ENCODE results near the gene PTPRK. TPM values are rescaled to one million over a fixed set of nuclear protein-coding genes. Genes with fewer than 3 reads are reported as not detected.

Gene PTPRK
- total and polyA plus RNA-seq, 2 of the 8 experiments (the other 6 are each of a cell fraction or from before 2014, with no cell fraction given): 11.4 to 47.3 TPM

DNA sequence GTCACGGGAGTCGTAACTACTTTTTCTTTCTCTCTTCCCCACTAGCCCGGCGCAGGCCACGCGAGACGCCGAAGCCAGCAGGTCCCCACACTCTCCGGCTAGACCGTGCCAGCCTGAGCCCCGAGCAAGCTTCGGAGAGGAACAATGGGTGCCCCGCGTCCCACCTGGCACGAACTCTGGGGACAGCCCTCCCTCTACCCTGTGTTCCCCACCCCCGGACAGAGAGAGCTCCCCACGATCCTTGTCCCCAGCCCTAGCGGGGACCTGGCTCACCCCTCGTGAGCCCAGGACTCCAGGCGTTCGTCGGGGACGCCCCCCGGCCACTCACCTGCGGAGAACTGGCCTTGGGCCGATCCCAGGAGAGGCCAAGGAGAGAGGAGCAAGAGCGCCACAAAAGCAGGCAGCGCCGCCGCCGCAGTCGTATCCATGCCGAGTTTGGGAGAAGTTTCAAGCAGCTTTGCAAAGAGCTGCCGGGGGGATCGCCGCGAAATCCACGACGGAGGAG is 416 bp downstream of the PTPRK start (continued):
- TF ChIP-seq, protein P1, sequence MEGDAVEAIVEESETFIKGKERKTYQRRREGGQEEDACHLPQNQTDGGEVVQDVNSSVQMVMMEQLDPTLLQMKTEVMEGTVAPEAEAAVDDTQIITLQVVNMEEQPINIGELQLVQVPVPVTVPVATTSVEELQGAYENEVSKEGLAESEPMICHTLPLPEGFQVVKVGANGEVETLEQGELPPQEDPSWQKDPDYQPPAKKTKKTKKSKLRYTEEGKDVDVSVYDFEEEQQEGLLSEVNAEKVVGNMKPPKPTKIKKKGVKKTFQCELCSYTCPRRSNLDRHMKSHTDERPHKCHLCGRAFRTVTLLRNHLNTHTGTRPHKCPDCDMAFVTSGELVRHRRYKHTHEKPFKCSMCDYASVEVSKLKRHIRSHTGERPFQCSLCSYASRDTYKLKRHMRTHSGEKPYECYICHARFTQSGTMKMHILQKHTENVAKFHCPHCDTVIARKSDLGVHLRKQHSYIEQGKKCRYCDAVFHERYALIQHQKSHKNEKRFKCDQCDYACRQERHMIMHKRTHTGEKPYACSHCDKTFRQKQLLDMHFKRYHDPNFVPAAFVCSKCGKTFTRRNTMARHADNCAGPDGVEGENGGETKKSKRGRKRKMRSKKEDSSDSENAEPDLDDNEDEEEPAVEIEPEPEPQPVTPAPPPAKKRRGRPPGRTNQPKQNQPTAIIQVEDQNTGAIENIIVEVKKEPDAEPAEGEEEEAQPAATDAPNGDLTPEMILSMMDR (IDR thresholded peaks at IDR 0.05; ENCODE audit: control extremely low read depth in 1 of 3, insufficient read depth in 1 of 3, low read depth in 1 of 3, low read length in 3 of 3): no peak
